ENCODE data around the gene ATG101.

Gene ATG101

GRCh38 chr12:52042706-52043385 lies 26.9 kb upstream of the ATG101 start:
- DNase-seq (ENCODE audit: low spot score) = no peak

- no peak for DNase-seq (ENCODE audit: low spot score)
Measured at GRCh38 chr12:52043386-52044212, 26.2 kb upstream of the ATG101 start.

- peak; percentile 79 for DNase-seq (ENCODE audit: low spot score)
Measured at GRCh38 chr12:52044292-52044983, 25.3 kb upstream of the ATG101 start.

GRCh38 chr12:52045794-52046199 lies 24.0 kb upstream of the ATG101 start:
- no peak for DNase-seq (ENCODE audit: low spot score)

- no peak for DNase-seq (ENCODE audit: low spot score)
Measured at GRCh38 chr12:52046859-52047258, 22.9 kb upstream of the ATG101 start.

- DNase-seq (ENCODE audit: low spot score) = no peak
Measured at GRCh38 chr12:52049286-52049685, 20.5 kb upstream of the ATG101 start.

- DNase-seq (ENCODE audit: low spot score) = no peak
Measured at GRCh38 chr12:52049688-52050087, 20.1 kb upstream of the ATG101 start.

- no peak for DNase-seq (ENCODE audit: low spot score)
Measured at GRCh38 chr12:52050116-52050757, 19.5 kb upstream of the ATG101 start.

GRCh38 chr12:52050758-52051541 lies 18.8 kb upstream of the ATG101 start, which contains the start of gene NR4A1:
Gene NR4A1, plus strand, starts transcription at chr12:52051442. Its CDS starts 2,887 bp downstream, at chr12:52054329.
- peak; percentile 87 for DNase-seq (ENCODE audit: low spot score)

- no peak for DNase-seq (ENCODE audit: low spot score)
Measured at GRCh38 chr12:52052468-52053186, 17.2 kb upstream of the ATG101 start.

- DNase-seq (ENCODE audit: low spot score) = no peak
Measured at GRCh38 chr12:52053536-52054209, 16.1 kb upstream of the ATG101 start.

- DNase-seq (ENCODE audit: low spot score) = no peak
Measured at GRCh38 chr12:52054231-52054832, 15.4 kb upstream of the ATG101 start.

- no peak for DNase-seq (ENCODE audit: low spot score)
Measured at GRCh38 chr12:52054833-52055730, 14.7 kb upstream of the ATG101 start.

- peak; percentile 87 for DNase-seq (ENCODE audit: low spot score)
Measured at GRCh38 chr12:52055731-52056711, 13.8 kb upstream of the ATG101 start.

- no peak for DNase-seq (ENCODE audit: low spot score)
Measured at GRCh38 chr12:52056801-52057637, 12.8 kb upstream of the ATG101 start.

Data from globus pallidus (tissue), 1 donor.